Small intestine (tissue), 7 donors: ENCODE measurements around the gene NCOR2. TPM values are rescaled to one million over a fixed set of nuclear protein-coding genes. Genes with fewer than 3 reads are reported as not detected.
A peak's percentile ranks its signal among the peaks of the same experiment; 100 is the strongest.

ENCODE experiments used
- DNase-seq, 2 donors: peaks; one replicate each; pipeline versions ENCODE4 v3.0.0 to v3.0.0-alpha.2; 2013
- FAIRE-seq: peaks from 2 replicates; lab custom pipeline; 2012; peaks lifted over from hg19 to GRCh38; lab: Jason Lieb, UNC
- H3K27ac ChIP-seq, 3 donors: one replicate each; pipeline ENCODE4 v1.5.1; 2013; ENCODE audit warnings: low read length in 2 of 3, mild to moderate bottlenecking in 2 of 3, control low read depth in 1 of 3, inconsistent platforms in 1 of 3, low read depth in 1 of 3, moderate library complexity in 1 of 3
- H3K27me3 ChIP-seq, 3 donors: one replicate each; pipeline ENCODE4 v1.6.1; 2013; ENCODE audit warnings: low read length in 3 of 3, inconsistent platforms in 1 of 3; ENCODE audit not compliant: control insufficient read depth in 3 of 3, insufficient read depth in 3 of 3
- H3K36me3 ChIP-seq, 3 donors: one replicate each; pipeline ENCODE4 v1.6.1; 2013; ENCODE audit warnings: low read length in 3 of 3, inconsistent platforms in 1 of 3, low read depth in 1 of 3, mild to moderate bottlenecking in 1 of 3, moderate library complexity in 1 of 3; ENCODE audit not compliant: control insufficient read depth in 3 of 3, insufficient read depth in 2 of 3
- H3K4me1 ChIP-seq, 3 donors: one replicate each; pipeline ENCODE4 v1.6.1; 2013; ENCODE audit warnings: low read length in 2 of 3, inconsistent platforms in 1 of 3, low read depth in 1 of 3, mild to moderate bottlenecking in 1 of 3, moderate library complexity in 1 of 3; ENCODE audit not compliant: control insufficient read depth in 3 of 3, insufficient read depth in 2 of 3
- H3K4me3 ChIP-seq, 3 donors: one replicate each; pipeline ENCODE4 v1.5.1; 2013; ENCODE audit warnings: low read length in 3 of 3, control low read depth in 1 of 3, inconsistent platforms in 1 of 3, low read depth in 1 of 3, mild to moderate bottlenecking in 1 of 3, moderate library complexity in 1 of 3
- H3K9me3 ChIP-seq, 2 donors: one replicate each; pipeline ENCODE4 v1.6.1; 2013; ENCODE audit warnings: low read depth in 1 of 2, low read length in 1 of 2; ENCODE audit not compliant: control insufficient read depth in 2 of 2, insufficient read depth in 1 of 2
- WGBS, 3 donors: extraction: QIAGEN DNeasy Blood & Tissue Kit; methylation state at CpG; one replicate each; pipeline ENCODE4 v1.1.7; 2013; 5-methylcytosine and 5-hydroxymethylcytosine counted together
- polyA plus RNA-seq, 4 donors: library from polyadenylated mRNA; stranded (reverse) in 3 of 4; unstranded in 1 of 4; fragments of 200-250 nt in 3 of 4; fragments of 120-200 nt in 1 of 4; gene quantifications; one replicate each; pipeline versions ENCODE4 v1.2.1 to v1.2.3, GENCODE V29; 2013
- donor health status: healthy with polysubstance abuse.
- donor health status: control.
- donor health status: control.
- donor health status: Bipolar disorder and iron deficiency.
- donor health status: healthy.

NCOR2 gene
- polyA plus RNA-seq, 4 donors = 26.2 to 85.9 (median 40.2) TPM

- DNase-seq (peak; percentile 37 to 65), FAIRE-seq (no peak)
- WGBS, 3 donors = 38 to 52% (median 44%) methylated on average over 27 to 28 of the region's 28 CpGs
- Histone ChIP-seq H3K27me3 (no peaks in the 10 kb centered on the region), H3K4me1 (peaks cover 5 to 20% (median 13%) of the 10 kb centered on the region in 3 donors), H3K9me3 (no peaks in the 10 kb centered on the region), H3K4me3 (no peak overlapping the region), H3K36me3 (peaks cover 0 to under 1% (median 0%) of the 10 kb centered on the region in 3 donors), H3K27ac (peak overlapping the region in 2 of 3 donors; percentile 50 to 82)
These were observed 1.3 kb upstream of the NCOR2 start for GRCh38 chr12:124568431-124569374.

DNA sequence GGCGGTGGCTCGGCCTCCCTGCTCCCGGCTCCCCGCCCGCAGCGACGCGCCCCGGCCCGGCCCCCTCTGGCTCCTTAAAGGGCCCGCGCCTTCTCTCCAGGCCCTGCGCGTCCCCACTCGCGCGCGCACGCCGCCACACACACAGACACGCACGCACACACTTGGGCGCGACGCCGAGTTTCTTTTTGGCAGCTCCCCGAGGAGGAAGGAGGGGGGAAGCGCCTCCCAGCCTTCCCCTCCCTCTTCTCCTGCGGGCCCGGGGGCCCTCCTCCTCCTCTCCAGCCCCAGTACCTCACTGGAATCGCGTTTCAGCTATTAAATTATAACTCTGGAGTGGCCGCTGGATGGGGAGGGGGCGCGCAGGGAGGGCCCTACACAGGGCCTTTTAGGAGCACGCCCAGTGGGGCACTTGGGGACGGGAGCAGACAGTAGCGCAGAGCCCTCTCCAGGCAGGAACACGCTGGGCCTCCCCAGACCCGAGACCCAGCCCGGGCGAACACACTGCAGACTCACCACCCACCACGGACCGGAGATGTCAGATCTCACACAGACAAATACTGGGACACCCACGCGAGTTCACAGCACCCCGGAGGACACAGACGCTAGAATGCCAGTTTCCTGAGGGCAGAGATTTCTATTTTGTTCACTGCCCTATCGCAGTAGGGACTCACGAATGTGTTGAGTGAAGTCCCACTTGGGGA, 411 bp upstream of the NCOR2 start:
- H3K4me1 ChIP-seq = peaks cover 5 to 17% (median 13%) of the 10 kb centered on the region in 3 donors
- no peak for FAIRE-seq
- H3K27ac ChIP-seq = peak overlapping the region in 2 of 3 donors; percentile 50 to 82
- no peaks in the 10 kb centered on the region for H3K27me3 ChIP-seq
- WGBS, 3 donors = 2 to 6% (median 3%) methylated on average over 34 to 50 of the region's 50 CpGs
- H3K4me3 ChIP-seq = peak overlapping the region in 2 of 3 donors; percentile 48 to 97
- peak; percentile 84 to 93 for DNase-seq
- no peaks in the 10 kb centered on the region for H3K9me3 ChIP-seq
- peaks cover 0 to 9% (median 0%) of the 10 kb centered on the region in 3 donors for H3K36me3 ChIP-seq

DNA sequence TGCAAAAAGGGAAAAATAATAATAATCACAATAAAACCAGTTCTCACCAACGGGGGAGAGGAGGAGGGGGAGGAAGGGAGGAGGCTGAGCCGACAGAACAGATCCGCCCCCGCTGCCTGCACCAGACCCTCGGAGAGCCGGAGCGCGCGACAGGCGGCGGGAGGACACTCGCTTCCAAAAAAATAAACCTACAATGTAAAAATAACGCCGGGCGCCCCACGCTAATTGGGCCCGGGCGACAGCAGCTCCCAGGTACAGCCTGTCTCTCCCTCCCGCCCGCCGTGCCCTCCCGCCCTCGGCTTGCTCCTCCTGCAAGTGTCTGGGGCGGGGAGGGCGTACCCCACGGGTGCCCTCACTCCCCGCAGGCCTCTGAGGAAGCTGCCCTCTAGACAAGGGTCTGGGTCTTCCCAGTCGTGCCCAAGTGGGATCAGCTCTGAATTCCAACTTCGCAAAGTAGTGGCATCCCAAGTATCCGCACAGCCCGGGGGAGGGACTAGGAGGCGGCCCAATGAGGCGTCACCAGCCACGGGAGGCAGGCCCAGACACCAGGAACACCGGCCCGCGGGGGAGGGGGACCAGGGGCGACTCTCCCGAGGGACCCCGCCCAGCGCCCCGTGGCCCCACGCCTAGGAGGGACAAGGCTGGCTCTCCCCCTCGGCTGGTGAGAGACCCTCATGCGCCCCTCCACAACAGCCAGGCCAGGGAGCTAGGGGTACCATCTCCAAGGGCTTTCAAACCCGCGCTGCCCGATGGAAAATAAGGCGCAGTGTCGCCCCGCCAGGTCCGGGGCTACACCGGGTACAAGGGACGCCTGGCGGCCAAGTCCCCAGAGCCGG, 1.0 kb downstream of the NCOR2 start:
- peak overlapping the region; percentile 91 to 96 (median 93) for H3K27ac ChIP-seq
- peaks cover 0 to 13% (median 0%) of the 10 kb centered on the region in 3 donors for H3K36me3 ChIP-seq
- H3K27me3 ChIP-seq = no peaks in the 10 kb centered on the region
- 0% methylated on average over 46 to 56 of the region's 56 CpGs for WGBS, 3 donors
- peaks cover 5 to 17% (median 15%) of the 10 kb centered on the region in 3 donors for H3K4me1 ChIP-seq
- H3K4me3 ChIP-seq = peak overlapping the region; percentile 85 to 97 (median 95)
- FAIRE-seq (no peak), DNase-seq (peak; percentile 86 to 94)
- no peaks in the 10 kb centered on the region for H3K9me3 ChIP-seq

DNA sequence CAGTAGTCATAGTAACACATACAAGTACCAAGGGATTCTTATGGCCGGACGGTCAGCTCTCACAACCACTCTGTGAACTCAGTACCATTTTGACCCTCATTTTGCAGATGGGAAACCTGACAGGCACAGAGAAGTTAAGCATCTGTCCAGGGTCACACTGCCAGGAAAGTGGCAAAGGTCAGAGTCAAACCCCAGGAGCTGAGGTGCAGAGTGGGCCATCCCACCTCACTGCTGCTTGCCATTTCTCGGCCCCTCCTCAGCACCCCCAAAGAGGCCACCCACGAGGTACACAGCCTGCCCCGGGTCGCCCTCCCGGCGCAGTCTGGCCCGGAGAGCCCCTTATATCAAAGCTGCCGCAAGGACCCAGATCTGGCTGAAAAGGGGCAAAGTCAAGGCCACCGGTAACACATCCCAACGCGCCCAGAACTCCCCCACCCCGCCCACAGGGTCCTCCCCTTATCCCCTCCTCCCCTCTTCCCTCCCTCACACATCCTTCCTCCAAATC, 1.7 kb downstream of the NCOR2 start:
- Histone ChIP-seq H3K9me3 (no peaks in the 10 kb centered on the region), H3K4me3 (peak overlapping the region; percentile 85 to 97 (median 95)), H3K4me1 (peaks cover 5 to 17% (median 15%) of the 10 kb centered on the region in 3 donors), H3K27me3 (no peaks in the 10 kb centered on the region), H3K27ac (peak overlapping the region; percentile 9 to 96 (median 91)), H3K36me3 (peaks cover 0 to 13% (median 0%) of the 10 kb centered on the region in 3 donors)
- FAIRE-seq (no peak), DNase-seq (peak in 1 of 2 donors; percentile 31)
- 7 to 11% (median 8%) methylated on average over 14 of the region's 14 CpGs for whole genome bisulfite sequencing, 3 donors

- H3K27ac ChIP-seq = no peak overlapping the region
- no peaks in the 10 kb centered on the region for H3K27me3 ChIP-seq
- FAIRE-seq (no peak), DNase-seq (no peak)
- H3K4me1 ChIP-seq = peaks cover 5 to 17% (median 15%) of the 10 kb centered on the region in 3 donors
- WGBS, 3 donors = 57 to 72% (median 68%) methylated on average over 19 of the region's 19 CpGs
- no peaks in the 10 kb centered on the region for H3K9me3 ChIP-seq
- H3K4me3 ChIP-seq = peak overlapping the region in 1 of 3 donors; percentile 97
- H3K36me3 ChIP-seq = peaks cover 0 to 13% (median 0%) of the 10 kb centered on the region in 3 donors
These were observed 2.4 kb downstream of the NCOR2 start for GRCh38 chr12:124564971-124565491.

DNA sequence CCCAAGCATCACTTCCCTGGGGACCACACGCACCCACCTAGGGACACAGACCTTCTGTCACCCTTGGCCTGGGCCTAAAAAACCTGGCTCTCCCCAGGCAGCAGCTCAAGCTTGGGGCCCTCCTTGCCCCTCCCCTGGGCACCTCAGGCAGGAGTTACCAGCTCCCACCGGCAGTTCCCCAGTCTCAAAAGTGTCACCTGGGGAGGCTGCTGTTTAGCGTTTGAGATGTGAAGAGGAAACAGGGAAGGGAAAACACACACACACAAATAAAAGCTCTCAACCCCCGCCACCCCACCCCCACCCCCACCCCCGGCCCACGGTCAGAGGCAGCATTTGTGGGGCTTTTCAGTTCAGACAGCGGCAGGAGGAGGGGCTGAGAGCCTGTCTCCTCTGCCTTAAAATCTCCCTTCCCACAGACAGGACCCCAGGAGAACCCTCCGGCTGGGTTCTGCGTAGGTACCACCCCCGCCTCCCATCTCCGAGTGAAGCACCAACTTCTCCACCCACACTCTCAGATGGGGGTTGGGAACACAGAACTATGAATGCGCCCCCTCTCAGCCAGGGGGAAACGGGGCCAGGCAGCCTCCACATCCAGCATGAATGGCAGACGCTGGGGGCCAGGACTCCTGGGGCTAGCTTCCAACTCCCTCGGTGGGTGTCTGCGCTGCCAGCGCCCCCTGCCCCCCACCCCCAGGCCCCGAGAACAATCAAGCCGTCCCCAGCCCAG, 3.0 kb downstream of the NCOR2 start:
- no peaks in the 10 kb centered on the region for H3K27me3 ChIP-seq
- DNase-seq = no peak
- no peak overlapping the region for H3K4me3 ChIP-seq
- 27 to 41% (median 39%) methylated on average over 15 to 19 of the region's 19 CpGs for WGBS, 3 donors
- no peak for FAIRE-seq
- H3K4me1 ChIP-seq = peaks cover 5 to 17% (median 15%) of the 10 kb centered on the region in 3 donors
- H3K9me3 ChIP-seq = peaks cover 0 to 3% of the 10 kb centered on the region in 2 donors
- peaks cover 0 to 14% (median 0%) of the 10 kb centered on the region in 3 donors for H3K36me3 ChIP-seq
- H3K27ac ChIP-seq = no peak overlapping the region

DNA sequence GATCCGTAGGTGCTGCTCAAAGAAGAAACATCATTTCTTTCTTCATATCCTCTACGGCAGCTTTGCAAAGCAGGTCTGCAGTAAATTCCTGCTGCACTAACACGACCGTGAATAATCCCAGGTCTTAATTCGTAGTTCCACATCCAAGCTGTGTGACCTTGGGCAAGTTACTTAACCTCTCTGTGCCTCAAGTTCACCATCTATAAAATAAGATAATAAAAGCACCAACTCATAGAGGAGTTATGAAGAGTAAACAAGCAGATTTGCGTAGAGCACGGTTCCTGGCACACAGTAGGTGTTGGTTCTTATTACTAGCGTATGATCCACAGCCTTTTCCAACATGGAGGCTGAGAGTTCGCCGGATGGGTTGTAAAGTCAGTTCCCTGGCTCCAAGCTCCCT, 3.6 kb downstream of the NCOR2 start:
- Histone ChIP-seq H3K4me3 (no peak overlapping the region), H3K9me3 (peaks cover 0 to 3% of the 10 kb centered on the region in 2 donors), H3K27me3 (no peaks in the 10 kb centered on the region), H3K4me1 (peaks cover 5 to 15% (median 11%) of the 10 kb centered on the region in 3 donors), H3K27ac (no peak overlapping the region), H3K36me3 (peaks cover 0 to 19% (median 0%) of the 10 kb centered on the region in 3 donors)
- FAIRE-seq = no peak
- WGBS, 3 donors = 80 to 87% (median 85%) methylated on average over 10 of the region's 10 CpGs
- no peak for DNase-seq
